AG10803 (cell line): Measurements from ENCODE around the gene ALPI.

Source experiments
- DNase-seq: peaks from one replicate; pipeline ENCODE4 v3.0.0; 2010; ENCODE audit warnings: low read depth
- H3K4me3 ChIP-seq: 2 replicates; pipeline ENCODE4 v1.5.1; 2011; ENCODE audit warnings: mild to moderate bottlenecking, low read length, control low read depth
- TF ChIP-seq, protein P1 (sequence below): conservative IDR thresholded peaks from 2 replicates; pipeline ENCODE4 v1.5.1; 2011; ENCODE audit warnings: mild to moderate bottlenecking, low read length, control low read depth, inconsistent platforms

Gene ALPI

DNA sequence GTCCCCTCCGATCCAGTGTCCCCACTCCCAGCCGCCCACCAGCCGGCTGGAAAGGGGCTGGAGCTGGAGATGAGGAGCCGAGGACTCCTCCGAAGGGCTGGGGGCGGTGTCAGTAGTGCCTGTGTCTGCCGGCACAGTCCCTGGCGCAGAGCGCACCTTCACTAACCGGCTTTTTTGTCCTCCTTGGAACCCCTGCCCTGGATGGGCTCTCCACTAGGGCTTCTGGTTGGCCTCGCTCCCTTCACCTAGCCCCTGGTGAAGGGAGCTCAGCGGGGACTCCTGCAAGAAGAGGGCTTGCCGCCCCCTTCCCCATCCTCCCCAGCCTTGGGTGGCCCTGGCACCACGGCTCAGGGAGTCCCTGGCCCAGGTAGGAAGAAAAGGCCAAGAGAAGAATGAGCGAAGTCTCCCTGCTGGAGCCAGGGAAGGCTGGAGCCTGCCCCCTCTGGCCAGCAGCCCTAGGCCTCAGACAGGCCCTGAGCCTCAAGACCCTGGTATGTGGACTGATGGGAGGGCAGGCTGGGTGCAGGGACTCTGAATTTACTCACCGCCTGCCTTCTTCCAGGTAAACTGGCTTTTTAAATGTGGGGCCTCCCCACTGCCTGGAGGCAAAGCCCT is 32.3 kb downstream of the ALPI start:
- TF ChIP-seq, protein P1, sequence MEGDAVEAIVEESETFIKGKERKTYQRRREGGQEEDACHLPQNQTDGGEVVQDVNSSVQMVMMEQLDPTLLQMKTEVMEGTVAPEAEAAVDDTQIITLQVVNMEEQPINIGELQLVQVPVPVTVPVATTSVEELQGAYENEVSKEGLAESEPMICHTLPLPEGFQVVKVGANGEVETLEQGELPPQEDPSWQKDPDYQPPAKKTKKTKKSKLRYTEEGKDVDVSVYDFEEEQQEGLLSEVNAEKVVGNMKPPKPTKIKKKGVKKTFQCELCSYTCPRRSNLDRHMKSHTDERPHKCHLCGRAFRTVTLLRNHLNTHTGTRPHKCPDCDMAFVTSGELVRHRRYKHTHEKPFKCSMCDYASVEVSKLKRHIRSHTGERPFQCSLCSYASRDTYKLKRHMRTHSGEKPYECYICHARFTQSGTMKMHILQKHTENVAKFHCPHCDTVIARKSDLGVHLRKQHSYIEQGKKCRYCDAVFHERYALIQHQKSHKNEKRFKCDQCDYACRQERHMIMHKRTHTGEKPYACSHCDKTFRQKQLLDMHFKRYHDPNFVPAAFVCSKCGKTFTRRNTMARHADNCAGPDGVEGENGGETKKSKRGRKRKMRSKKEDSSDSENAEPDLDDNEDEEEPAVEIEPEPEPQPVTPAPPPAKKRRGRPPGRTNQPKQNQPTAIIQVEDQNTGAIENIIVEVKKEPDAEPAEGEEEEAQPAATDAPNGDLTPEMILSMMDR = no peak
- H3K4me3 ChIP-seq = no peak overlapping the region
- no peak for DNase-seq

DNA sequence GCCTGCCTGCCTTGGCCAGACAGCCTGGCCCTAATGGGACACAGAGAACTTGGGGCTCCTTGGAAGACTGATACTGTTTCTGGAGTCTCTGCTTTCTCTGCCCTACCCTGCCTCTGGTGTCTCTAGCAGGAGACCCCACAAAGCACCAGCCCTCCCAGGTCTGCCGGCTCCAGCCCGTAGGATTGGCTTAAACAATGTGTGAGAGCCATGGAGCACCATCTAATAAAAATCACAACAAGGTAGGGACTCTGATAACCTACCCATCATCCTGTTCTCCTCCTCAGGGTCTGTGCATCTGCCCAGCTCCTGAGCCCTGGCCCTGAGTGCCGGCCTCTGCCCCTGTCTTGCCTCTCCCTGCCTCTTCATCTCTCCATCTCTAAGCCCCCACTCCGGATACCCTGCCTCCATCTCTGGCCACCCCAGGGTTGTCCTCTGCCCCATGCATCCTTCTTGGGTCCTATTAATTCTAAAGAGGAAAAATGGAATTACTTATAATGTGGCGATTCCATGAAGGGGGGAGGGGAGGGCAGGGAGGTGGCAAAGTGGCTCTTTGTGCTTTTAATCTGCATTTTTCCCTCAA is 32.9 kb downstream of the ALPI start:
- DNase-seq = no peak
- TF ChIP-seq, protein P1 = no peak
- H3K4me3 ChIP-seq = no peak overlapping the region

DNA sequence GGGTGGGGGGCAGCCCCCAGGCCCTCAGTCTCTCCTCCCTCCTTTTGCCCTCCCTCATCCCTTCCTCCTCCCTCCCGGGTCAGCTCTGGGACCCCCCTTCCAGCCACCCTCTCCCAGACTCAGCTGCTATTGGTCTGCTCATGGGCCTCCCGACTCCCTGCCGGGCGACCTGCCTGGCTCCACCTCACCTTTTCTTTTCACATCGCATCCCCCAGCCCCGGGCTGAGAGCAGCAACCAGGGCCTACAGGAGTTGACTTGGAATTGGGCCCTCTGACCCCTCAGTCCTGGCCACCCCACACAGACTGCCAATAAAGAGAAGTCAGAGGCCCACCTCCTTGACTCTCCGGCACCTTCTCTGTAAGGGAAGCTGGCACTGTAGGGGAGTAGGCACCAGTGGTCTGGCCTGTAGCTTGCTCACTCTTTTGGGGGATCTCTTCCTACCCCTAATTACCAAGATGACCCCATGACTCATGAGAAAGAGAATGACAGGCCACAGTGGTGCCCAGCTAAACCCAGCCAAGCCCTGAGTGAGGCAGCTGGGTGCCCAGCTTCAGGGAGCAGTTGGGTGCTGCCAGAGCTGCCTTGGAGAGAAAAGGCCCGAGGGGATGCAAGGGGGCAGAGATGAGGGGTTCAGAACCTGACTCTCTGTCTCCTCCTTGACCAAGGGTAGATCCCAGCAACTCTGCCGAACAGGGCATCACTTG is 33.7 kb downstream of the ALPI start:
- no peak overlapping the region for H3K4me3 ChIP-seq
- TF ChIP-seq, protein P1 = no peak
- DNase-seq = no peak

DNA sequence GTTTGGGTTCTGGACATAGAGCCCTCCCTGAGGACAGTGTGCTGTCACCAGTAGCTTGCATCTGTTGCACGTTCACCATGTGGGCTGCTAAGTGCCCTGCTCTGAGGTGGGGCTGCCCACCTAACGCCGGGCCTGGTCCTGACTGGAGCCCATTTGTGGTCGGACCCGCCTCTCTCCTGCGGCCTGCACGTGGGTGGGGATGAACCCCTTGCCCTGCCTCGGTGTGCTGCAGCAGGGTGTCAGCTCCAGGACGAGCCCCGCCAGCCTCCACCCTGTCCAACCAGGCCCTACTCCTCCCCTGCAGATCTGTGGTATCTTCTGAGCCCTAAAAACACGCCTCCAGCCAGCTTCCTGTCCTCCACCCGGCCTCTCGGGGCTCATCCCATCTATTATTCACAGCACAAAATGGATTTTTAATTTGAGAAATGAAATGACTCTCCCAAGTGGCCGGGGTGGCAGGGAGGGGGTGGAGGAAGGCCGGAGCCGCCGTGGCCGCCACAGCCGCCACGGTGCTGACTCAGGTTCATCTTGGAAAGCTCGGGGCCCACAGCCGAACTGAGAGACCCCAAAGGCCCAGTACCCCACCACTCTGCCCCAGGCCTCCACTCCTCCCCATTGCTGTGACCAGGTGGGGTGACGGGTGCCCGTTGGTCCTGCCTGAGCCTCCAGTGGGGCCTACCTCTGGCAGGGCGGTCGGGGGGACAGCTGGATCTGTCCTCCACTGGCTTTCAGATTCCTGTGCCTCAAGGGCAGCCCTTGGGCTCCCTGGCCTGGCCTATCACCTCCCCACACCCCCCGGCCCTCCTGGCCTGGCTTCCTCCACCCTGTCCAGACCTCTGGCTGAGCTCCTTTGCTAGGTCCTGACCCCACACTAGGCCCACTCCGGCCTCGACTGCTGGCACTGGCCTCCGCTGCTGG is 34.5 kb downstream of the ALPI start:
- TF ChIP-seq, protein P1 = no peak
- DNase-seq = no peak
- H3K4me3 ChIP-seq = no peak overlapping the region

DNA sequence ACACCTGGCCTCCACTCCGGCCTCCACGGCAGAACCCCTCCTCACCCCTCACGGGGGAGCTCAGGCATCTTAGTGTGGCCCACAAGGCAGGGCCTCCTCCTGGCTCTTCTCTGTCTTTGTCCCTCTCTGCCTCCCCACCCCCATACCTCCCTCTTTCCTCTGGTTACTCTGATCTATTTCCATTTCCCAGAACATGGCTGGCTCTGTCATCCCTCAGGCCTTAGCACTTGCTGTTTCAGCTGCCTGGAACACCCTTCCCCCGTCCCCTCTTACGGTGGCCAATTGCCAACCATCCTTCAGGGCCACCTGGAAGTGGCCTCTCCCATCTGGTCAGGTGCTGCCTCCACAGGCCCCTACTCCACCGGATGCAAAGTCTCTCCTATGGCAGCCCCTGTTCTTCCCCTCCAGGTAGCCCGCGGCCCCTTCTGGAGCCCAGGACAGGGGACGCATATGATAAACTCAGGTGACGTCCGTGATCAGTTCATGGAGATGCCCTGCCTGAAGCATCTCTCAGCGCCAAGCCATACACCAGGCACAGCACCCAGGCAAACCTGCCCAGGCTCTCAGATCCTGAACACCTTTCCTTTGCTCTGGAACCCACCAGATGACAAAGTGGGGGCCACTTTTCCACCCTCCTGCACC is 35.3 kb downstream of the ALPI start:
- TF ChIP-seq, protein P1 = no peak
- H3K4me3 ChIP-seq = no peak overlapping the region
- no peak for DNase-seq

DNA sequence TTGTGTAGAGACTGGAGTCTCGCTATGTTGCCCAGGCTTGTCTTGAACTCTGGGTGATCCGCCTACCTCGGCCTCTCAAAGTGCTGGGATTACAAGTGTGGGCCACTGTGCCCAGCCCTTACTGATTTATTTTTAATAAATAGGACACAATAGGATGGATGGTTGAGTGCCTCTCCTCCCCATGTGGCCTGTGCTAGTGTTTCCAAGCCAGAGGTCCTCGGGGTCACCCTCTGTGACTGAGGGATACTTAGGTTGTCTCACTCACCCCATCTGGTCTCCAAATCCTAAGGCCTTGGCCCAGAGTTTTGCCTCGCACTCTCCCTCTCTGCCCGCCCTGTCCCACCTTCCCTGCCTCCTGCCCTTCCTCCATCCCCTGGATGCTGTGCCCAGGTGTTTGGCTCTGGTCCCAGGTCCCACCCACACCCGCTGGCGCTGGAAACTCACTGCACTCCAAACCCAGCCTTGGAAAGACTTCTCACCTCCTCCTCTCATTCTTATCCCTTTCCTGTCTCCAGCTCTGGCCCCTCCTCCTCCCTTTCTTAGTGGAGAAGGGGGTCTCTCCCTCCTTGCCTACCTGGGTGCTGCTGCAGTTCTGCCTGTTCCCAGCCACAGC is 36.4 kb downstream of the ALPI start:
- no peak for DNase-seq
- TF ChIP-seq, protein P1 = no peak

More for the DNA sequence above, 36.4 kb downstream of the ALPI start:
- H3K4me3 ChIP-seq = no peak overlapping the region
